C4-2B (cell line): ENCODE data around the gene C11orf71.

Experiments used
- ZFX ChIP-seq: fragments of 450-650 bp; IDR thresholded peaks from 2 replicates; pipeline ENCODE4 v1.6.1; 2017
- TF ChIP-seq, protein P1 (sequence below): fragments of 450-650 bp; conservative IDR thresholded peaks from 2 replicates; pipeline ENCODE4 v1.5.1; 2017; ENCODE audit warnings: mild to moderate bottlenecking

DNA sequence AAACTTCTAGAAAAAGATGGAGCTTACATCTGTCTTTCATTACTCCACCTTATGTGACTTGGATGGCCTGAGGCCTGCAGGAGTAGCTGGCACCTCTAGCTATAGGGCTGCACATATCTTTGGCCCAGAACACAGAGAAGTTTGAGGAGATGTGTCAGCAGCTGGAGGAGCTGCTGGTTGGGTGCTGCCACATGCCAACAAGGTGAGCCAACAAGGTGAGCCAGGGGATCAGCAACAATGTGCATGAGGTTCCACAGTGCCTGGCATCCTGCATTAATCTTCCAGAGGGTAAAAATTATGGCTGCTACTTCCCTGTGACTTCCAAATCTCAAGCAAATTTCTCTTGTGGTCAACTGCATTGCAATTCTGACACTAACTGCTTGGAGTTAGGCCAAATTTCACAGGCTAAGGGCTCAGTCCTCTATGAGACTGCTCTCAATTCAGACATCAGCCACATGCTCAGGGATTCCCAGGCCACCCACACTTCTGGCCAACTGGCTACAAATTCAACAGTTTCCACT is 16.2 kb upstream of the C11orf71 start:
- TF ChIP-seq, protein P1, sequence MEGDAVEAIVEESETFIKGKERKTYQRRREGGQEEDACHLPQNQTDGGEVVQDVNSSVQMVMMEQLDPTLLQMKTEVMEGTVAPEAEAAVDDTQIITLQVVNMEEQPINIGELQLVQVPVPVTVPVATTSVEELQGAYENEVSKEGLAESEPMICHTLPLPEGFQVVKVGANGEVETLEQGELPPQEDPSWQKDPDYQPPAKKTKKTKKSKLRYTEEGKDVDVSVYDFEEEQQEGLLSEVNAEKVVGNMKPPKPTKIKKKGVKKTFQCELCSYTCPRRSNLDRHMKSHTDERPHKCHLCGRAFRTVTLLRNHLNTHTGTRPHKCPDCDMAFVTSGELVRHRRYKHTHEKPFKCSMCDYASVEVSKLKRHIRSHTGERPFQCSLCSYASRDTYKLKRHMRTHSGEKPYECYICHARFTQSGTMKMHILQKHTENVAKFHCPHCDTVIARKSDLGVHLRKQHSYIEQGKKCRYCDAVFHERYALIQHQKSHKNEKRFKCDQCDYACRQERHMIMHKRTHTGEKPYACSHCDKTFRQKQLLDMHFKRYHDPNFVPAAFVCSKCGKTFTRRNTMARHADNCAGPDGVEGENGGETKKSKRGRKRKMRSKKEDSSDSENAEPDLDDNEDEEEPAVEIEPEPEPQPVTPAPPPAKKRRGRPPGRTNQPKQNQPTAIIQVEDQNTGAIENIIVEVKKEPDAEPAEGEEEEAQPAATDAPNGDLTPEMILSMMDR: no peak
- TF ChIP-seq ZFX: no peak
